AG20443 (cell line): ENCODE measurements around the gene HERPUD2.
A peak's percentile ranks its signal among the peaks of the same experiment; 100 is the strongest.
"Not testable (repeated sequence)": the region's sequence is repeated elsewhere in the genome, so short reads cannot be mapped to it uniquely, and the experiment has no call there.

ENCODE experiments used
- DNase-seq: peaks from one replicate; pipeline ENCODE4 v3.0.0; 2012; ENCODE audit warnings: low spot score, mixed read lengths

The HERPUD2 gene

DNA sequence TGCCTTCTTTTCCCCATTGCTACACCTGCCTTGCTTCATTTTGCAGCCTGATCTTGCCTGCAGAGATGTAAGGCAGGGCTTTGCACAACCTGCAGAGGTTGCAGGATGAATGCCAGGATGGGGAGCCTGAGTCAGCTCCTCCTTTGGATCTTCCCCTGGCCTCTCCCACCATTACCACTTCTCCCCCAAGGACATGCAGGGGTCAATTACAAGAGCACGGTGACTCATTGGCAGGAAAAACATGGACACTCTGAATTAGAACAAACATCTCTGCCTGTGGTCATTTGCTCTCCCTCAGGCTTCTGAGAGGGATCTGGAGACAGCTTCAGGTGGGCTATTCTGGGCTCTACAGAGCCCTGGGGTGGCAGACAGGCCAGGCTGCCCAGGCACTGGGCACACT is 89.2 kb downstream of the HERPUD2 start:
- DNase-seq, result peak; percentile 63

DNA sequence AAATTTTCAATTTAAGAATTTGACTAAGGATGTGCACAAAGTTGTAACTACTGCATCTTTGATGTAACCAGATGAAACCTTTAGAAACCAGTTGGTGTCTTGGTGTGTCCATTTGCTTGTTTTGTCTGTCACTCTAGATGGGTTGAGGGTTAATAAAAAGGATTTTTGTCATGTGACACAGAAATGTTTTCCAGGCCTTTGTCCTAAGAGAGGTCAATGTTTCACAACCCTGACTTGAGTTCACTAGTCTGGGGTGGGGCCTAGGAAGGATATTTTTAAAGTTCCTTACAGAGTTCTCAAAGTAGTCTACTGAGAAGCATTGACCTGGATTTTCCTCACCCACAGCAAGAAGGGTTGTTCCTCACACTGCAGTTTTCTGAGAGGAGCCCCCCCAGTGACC is 90.3 kb downstream of the HERPUD2 start:
- no peak for DNase-seq

DNA sequence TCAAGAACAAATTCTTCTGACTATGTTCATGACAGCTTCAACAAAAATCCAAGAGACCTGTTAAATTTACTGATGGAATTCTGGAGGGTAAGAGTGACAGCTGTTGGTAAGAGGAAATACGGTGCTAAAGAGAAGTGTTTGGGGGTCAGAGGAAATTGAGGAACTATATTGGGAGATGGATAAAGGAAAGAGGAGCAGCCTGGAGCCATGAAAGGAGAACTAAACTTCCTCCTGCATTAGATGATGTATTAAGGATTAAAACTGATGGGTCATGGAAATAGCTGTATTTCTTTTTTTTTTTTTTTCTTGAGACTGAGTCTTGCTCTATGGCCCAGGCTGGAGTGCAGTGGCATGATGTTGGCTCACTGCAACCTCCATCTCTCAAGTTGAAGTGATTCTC is 95.3 kb downstream of the HERPUD2 start:
- no peak for DNase-seq

DNA sequence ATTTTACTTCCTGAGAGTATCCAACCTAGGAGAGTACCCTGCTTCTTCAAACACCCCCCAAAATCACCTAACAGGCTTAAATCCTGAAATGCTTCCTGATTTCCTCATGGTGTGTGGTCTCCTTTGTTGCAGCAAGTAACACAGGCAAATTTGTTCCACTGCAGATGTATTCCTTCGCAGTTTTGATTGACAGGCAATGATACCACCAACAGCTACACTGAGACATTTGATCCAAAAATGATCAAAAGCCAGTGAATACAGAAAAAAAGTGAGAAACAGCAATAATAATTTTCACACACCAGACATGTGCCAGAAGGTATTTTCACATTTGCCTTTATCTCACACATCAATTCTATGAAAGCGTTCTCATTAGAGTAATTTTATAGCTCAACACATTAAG is 95.9 kb downstream of the HERPUD2 start:
- DNase-seq, result no peak

DNA sequence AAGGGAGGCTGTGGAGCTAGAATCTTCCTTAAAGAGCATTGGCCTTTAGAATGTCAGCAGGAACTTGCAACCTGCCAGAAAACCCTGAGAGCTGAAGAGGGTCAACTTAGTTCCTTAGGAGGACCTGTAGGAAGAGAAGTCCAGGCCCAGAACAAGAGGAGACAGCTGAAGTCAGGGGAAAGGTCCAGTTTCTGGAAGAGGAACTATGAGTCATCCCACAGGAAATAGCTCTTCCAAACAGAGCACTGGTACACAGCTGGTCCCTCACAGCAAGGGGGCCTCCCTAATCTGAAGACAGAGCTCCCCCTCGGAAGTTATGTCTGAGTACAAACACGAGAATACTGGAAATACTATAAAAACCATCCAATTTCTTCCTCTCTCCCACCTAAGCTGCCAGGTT is 98.9 kb downstream of the HERPUD2 start:
- peak; percentile 56 for DNase-seq

DNA sequence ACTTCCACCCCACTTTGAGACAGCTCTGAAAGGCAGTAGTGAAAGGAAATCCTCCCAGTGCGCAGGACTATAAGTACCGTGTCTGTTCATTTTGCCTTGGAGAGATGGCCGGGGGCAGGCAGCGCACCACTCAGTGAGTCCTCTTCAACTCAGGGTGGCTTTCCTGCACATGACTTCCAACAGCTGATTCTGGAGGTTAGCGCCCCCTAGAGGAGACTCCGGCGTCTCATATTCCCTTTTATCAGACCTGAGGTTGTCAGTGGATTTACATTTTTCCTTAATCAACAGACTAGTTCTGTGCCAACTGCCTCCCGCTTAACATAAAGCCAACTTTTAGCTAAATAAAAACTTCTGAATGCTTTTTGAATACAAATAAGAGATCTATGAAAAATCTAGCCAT is 101.0 kb downstream of the HERPUD2 start:
- no peak for DNase-seq

DNA sequence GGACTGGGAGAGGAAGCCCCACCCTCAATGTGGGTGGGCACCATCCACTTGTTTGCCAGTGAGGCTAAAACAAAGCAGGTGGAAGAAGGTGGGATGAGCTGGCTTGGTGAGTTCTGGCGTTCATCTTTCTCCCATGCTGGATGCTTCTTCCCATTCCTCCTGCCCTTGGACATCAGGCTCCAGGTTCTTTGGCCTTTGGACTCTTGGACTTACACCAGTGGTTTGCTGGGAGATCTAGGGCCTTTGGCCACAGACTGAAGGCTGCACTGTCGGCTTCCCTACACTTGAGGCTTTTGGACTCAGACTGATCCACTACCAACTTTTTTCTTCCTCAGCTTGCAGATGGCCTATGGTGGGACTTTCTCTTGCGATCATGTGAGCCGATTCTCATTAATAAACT is 106.3 kb downstream of the HERPUD2 start:
- no peak for DNase-seq

DNA sequence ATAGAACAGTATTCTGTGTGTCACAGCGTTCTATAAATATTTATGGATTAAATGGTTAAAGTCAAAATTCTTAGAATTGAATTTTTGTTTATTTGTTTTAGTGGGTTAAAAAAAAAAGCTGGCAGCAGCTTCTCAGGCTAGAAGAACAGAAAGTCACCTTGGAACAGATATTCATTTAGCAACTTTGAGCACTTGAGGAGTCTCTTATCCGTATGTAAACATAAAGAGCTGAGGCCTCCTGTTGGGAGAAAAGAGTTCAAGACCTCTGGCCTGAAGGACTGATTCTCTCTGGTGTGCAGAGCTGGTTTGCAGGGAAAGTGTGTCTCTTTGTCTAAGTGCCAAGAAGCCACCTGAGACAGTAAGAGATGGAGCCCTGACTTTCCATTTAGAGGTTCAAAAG is 109.9 kb downstream of the HERPUD2 start:
- DNase-seq, result no peak

DNA sequence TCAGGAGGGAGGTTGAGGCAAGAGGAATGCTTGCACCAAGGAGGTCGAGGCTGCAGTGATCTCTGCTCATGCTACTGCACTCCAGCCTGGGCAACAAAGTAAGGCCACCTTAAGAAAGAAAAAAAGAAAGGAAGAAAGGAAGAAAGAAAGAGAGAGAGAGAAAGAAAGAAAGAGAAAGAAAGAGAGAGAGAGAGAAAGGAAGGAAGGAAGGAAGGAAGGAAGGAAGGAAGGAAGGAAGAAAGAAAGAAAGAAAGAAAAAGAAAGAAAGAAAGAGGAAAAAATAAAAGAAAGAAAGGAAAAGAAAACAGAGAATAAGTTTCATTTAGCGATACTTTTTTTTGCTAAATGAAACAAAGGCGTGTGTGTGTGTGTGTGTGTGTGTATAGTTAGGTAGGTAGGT is 110.4 kb downstream of the HERPUD2 start:
- DNase-seq, result not testable (repeated sequence)
